Progenitor cell of endocrine pancreas (in vitro differentiated cells): ENCODE measurements around the gene CLSTN2. TPM values are rescaled to one million over a fixed set of nuclear protein-coding genes. Genes with fewer than 3 reads are reported as not detected.

Source experiments
- DNase-seq: peaks from one replicate; pipeline ENCODE4 v3.0.0; 2021; ENCODE audit warnings: low spot score; ENCODE audit not compliant: unreplicated experiment
- H3K27ac Mint-ChIP-seq: 2 replicates; pipeline ENCODE4 v1.8.0; 2021; ENCODE audit warnings: mild to moderate bottlenecking, moderate library complexity, mixed read lengths
- H3K27me3 Mint-ChIP-seq: 2 replicates; pipeline ENCODE4 v1.8.0; 2021; ENCODE audit warnings: mixed read lengths
- H3K36me3 Mint-ChIP-seq: 2 replicates; pipeline ENCODE4 v1.8.0; 2022; ENCODE audit warnings: mixed read lengths; ENCODE audit not compliant: insufficient read depth
- H3K4me1 Mint-ChIP-seq: 2 replicates; pipeline ENCODE4 v1.8.0; 2021; ENCODE audit warnings: low read depth, mixed read lengths
- H3K4me3 Mint-ChIP-seq: 2 replicates; pipeline ENCODE4 v1.8.0; 2021; ENCODE audit warnings: low read depth, mild to moderate bottlenecking, moderate library complexity, mixed read lengths
- H3K9me3 Mint-ChIP-seq: 2 replicates; pipeline ENCODE4 v1.8.0; 2021; ENCODE audit warnings: low read depth, mixed read lengths
- CTCF ChIP-seq: fragments of 200-600 bp; sonication (generic); IDR thresholded peaks from one replicate; pipeline ENCODE4 v1.5.0; 2021; ENCODE audit warnings: antibody characterized with exemption, mild to moderate bottlenecking; ENCODE audit not compliant: unreplicated experiment
- total RNA-seq: library from RNA; stranded (reverse); gene quantifications from 2 replicates; pipeline ENCODE4 v1.2.1, GENCODE V29; 2021

CLSTN2 gene
- total RNA-seq, 1 donor from 2014 or later = 2.8 TPM

GRCh38 chr3:140131895-140132294 lies 196.9 kb downstream of the CLSTN2 start:
- Mint-ChIP-seq H3K27ac (no peak overlapping the region), H3K4me1 (no peaks in the 10 kb centered on the region), H3K27me3 (peaks cover 10% of the 10 kb centered on the region), H3K4me3 (no peak overlapping the region), H3K36me3 (no peaks in the 10 kb centered on the region), H3K9me3 (no peaks in the 10 kb centered on the region)
- TF ChIP-seq CTCF = no peak
- no peak for DNase-seq

GRCh38 chr3:140134231-140134965 lies 199.4 kb downstream of the CLSTN2 start:
- Mint-ChIP-seq H3K9me3 (no peaks in the 10 kb centered on the region), H3K4me3 (no peak overlapping the region), H3K27ac (no peak overlapping the region), H3K27me3 (peaks cover 18% of the 10 kb centered on the region), H3K36me3 (no peaks in the 10 kb centered on the region), H3K4me1 (no peaks in the 10 kb centered on the region)
- DNase-seq = no peak
- TF ChIP-seq CTCF = no peak

- Mint-ChIP-seq H3K4me3 (no peak overlapping the region), H3K9me3 (no peaks in the 10 kb centered on the region), H3K36me3 (no peaks in the 10 kb centered on the region), H3K27me3 (peaks cover 19% of the 10 kb centered on the region), H3K27ac (no peak overlapping the region), H3K4me1 (no peaks in the 10 kb centered on the region)
- no peak for TF ChIP-seq CTCF
- DNase-seq = no peak
Measured at GRCh38 chr3:140135461-140135860, 200.5 kb downstream of the CLSTN2 start.

GRCh38 chr3:140143367-140144069 lies 208.5 kb downstream of the CLSTN2 start:
- no peak for TF ChIP-seq CTCF
- Mint-ChIP-seq H3K27me3 (peaks cover 26% of the 10 kb centered on the region), H3K36me3 (no peaks in the 10 kb centered on the region), H3K4me1 (peaks cover 2% of the 10 kb centered on the region), H3K27ac (no peak overlapping the region), H3K4me3 (no peak overlapping the region), H3K9me3 (no peaks in the 10 kb centered on the region)
- DNase-seq = no peak

- DNase-seq = no peak
- H3K27me3 Mint-ChIP-seq = peaks cover 27% of the 10 kb centered on the region
Measured at GRCh38 chr3:140145528-140145927, 210.5 kb downstream of the CLSTN2 start.

More at GRCh38 chr3:140145528-140145927, 210.5 kb downstream of the CLSTN2 start:
- H3K9me3 Mint-ChIP-seq = no peaks in the 10 kb centered on the region
- TF ChIP-seq CTCF = no peak
- H3K27ac Mint-ChIP-seq = no peak overlapping the region
- no peak overlapping the region for H3K4me3 Mint-ChIP-seq
- H3K36me3 Mint-ChIP-seq = no peaks in the 10 kb centered on the region
- H3K4me1 Mint-ChIP-seq = peaks cover 2% of the 10 kb centered on the region
